ENCODE data around the gene SLAMF1. TPM values are rescaled to one million over a fixed set of nuclear protein-coding genes. Genes with fewer than 3 reads are reported as not detected.

SLAMF1 gene
- total and polyA plus RNA-seq, 4 experiments from 2014 or later = 21.4 to 62.5 (median 59.9) TPM

DNA sequence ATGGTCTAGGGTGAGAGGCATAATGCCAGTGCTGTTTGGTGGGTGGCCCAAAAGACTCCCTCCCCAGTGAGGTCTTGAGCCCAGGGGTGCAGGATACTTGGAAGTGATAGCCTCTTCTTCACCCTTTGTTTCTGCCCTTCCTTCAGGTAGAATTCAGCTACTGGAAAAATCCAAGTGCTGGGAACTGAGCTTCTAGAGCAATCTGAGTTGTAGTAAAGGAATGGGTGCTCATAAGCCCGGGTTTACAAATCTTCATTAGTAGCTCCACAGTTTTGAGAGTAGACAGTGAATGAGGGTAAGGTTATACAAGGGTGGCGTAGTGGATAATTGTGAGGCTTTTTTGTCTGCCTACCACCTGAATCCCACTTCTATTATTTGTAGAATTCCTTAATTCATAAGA is 38.3 kb downstream of the SLAMF1 start:
- CTCF ChIA-PET (ENCODE audit: partially characterized antibody) = interaction anchor here (1.0 to 12.5 kb wide), 14 partner anchors 11 to 178 kb away, joined by 3 to 359 read pairs (median 7); no protein-coding TSS in a partner anchor

GRCh38 chr1:160608057-160608456 is 38.8 kb downstream of the SLAMF1 start:
- DNase-seq = no peak
- H3K9me3 Mint-ChIP-seq = peaks cover 0 to 23% (median 9%) of the 10 kb centered on the region in 8 donors
- peaks cover 43 to 71% (median 58%) of the 10 kb centered on the region in 4 donors for H3K4me1 Mint-ChIP-seq
- H3K36me3 Mint-ChIP-seq = peaks cover 61 to 76% of the 10 kb centered on the region in 2 donors
- H3K27ac ChIP-seq (ENCODE audit: low read depth, low read length) = peak overlapping the region; percentile 30
- H3K36me3 ChIP-seq (ENCODE audit: insufficient read depth, low read length) = peaks cover 45% of the 10 kb centered on the region
- ChIA-PET CTCF (ENCODE audit: partially characterized antibody) (interaction anchor here (1.2 to 12.5 kb wide), 10 partner anchors 11 to 177 kb away, joined by 3 to 359 read pairs (median 18); no protein-coding TSS in a partner anchor), POLR2A (ENCODE audit: partially characterized antibody) (interaction anchor here (0.9 to 7.3 kb wide), 7 partner anchors 20 to 179 kb away, joined by 5 to 54 read pairs (median 18); partner anchors contain the start of gene CD84)
- intact Hi-C loops (cut with micrococcal nuclease) = loop anchor here (10.0 kb wide), 1 partner anchor 413 kb away; the partner anchor contains the start of gene CASQ1
- H3K27ac Mint-ChIP-seq = peak overlapping the region; percentile 21 to 93 (median 77)
- peaks cover 56% of the 10 kb centered on the region for H3K4me1 ChIP-seq (ENCODE audit: insufficient read depth, low read length)
- H3K9me3 ChIP-seq (ENCODE audit: control insufficient read depth in 1 of 2, low read length in 2 of 2) = no peaks in the 10 kb centered on the region
- no peaks in the 10 kb centered on the region for H3K27me3 Mint-ChIP-seq
- H3K27me3 ChIP-seq (ENCODE audit: insufficient read depth, low read length) = no peaks in the 10 kb centered on the region
- no peak overlapping the region for H3K4me3 Mint-ChIP-seq
- H3K4me3 ChIP-seq (ENCODE audit: low read length in 2 of 2) = no peak overlapping the region

More for the DNA sequence above, 38.3 kb downstream of the SLAMF1 start:
- no peaks in the 10 kb centered on the region for H3K27me3 Mint-ChIP-seq
- POLR2A ChIA-PET (ENCODE audit: partially characterized antibody) = interaction anchor here (0.9 to 7.3 kb wide), 11 partner anchors 11 to 179 kb away, joined by 4 to 54 read pairs (median 6); partner anchors contain the start of gene CD84
- intact Hi-C loops (cut with micrococcal nuclease) = loop anchor here (10.0 kb wide), 1 partner anchor 414 kb away; the partner anchor contains the start of gene CASQ1
- no peak overlapping the region for H3K4me3 ChIP-seq (ENCODE audit: low read length in 2 of 2)
- no peaks in the 10 kb centered on the region for H3K9me3 ChIP-seq (ENCODE audit: control insufficient read depth in 1 of 2, low read length in 2 of 2)
- peaks cover 0 to 18% (median 7%) of the 10 kb centered on the region in 8 donors for H3K9me3 Mint-ChIP-seq
- H3K27me3 ChIP-seq (ENCODE audit: insufficient read depth, low read length) = no peaks in the 10 kb centered on the region
- no peak overlapping the region for H3K27ac ChIP-seq (ENCODE audit: low read depth, low read length)
- peaks cover 43 to 75% (median 61%) of the 10 kb centered on the region in 4 donors for H3K4me1 Mint-ChIP-seq
- peaks cover 56% of the 10 kb centered on the region for H3K4me1 ChIP-seq (ENCODE audit: insufficient read depth, low read length)
- DNase-seq = no peak
- H3K27ac Mint-ChIP-seq = peak overlapping the region; percentile 21 to 93 (median 69)
- no peak overlapping the region for H3K4me3 Mint-ChIP-seq
- peaks cover 62 to 78% of the 10 kb centered on the region in 2 donors for H3K36me3 Mint-ChIP-seq
- peaks cover 49% of the 10 kb centered on the region for H3K36me3 ChIP-seq (ENCODE audit: insufficient read depth, low read length)

DNA sequence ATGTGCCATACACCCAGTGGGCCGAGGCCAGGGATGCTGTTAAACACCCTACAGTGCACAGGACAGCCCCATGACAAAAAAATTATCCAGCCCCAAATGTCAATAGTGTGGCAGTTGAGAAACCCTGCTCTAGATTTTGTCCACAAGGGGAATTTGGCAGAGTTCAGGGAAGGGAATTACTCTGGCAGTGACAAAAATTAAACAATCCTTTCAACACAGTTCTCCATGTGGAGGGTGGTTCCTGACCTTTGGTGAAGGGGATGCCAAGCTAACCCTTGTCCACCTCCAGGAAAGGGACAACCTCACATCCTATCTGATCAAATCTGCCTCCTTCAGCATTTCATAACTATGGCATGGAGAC is 39.2 kb downstream of the SLAMF1 start:
- Histone ChIP-seq H3K4me1 (ENCODE audit: insufficient read depth, low read length) (peaks cover 56% of the 10 kb centered on the region), H3K27ac (ENCODE audit: low read depth, low read length) (peak overlapping the region; percentile 30), H3K27me3 (ENCODE audit: insufficient read depth, low read length) (no peaks in the 10 kb centered on the region), H3K9me3 (ENCODE audit: control insufficient read depth in 1 of 2, low read length in 2 of 2) (no peaks in the 10 kb centered on the region), H3K36me3 (ENCODE audit: insufficient read depth, low read length) (peaks cover 42% of the 10 kb centered on the region), H3K4me3 (ENCODE audit: low read length in 2 of 2) (no peak overlapping the region)
- no peak for DNase-seq
- Mint-ChIP-seq H3K4me1 (peaks cover 43 to 67% (median 54%) of the 10 kb centered on the region in 4 donors), H3K9me3 (peaks cover 0 to 27% (median 13%) of the 10 kb centered on the region in 8 donors), H3K27ac (peak overlapping the region; percentile 67 to 93 (median 79)), H3K36me3 (peaks cover 61 to 75% of the 10 kb centered on the region in 2 donors), H3K27me3 (no peaks in the 10 kb centered on the region), H3K4me3 (peak overlapping the region in 1 of 8 donors; percentile 21)
- ChIA-PET CTCF (ENCODE audit: partially characterized antibody) (interaction anchor here (0.5 to 12.5 kb wide), 12 partner anchors 17 to 191 kb away, joined by 3 to 359 read pairs (median 8); no protein-coding TSS in a partner anchor), POLR2A (ENCODE audit: partially characterized antibody) (interaction anchor here (1.2 to 7.3 kb wide), 10 partner anchors 24 to 181 kb away, joined by 3 to 54 read pairs (median 8); partner anchors contain the start of genes CD84 and SLAMF6)
- intact Hi-C loops (cut with micrococcal nuclease) = loop anchor here (1.0 to 10.0 kb wide), 5 partner anchors 57 to 413 kb away; partner anchors contain the start of genes CASQ1, COPA and NCSTN

- POLR2A ChIA-PET (ENCODE audit: partially characterized antibody) = interaction anchor here (0.8 to 7.3 kb wide), 19 partner anchors 22 to 380 kb away, joined by 3 to 54 read pairs (median 6); partner anchors contain the start of genes CD84 and SLAMF6
- Mint-ChIP-seq H3K27ac (peak overlapping the region; percentile 62 to 93 (median 79)), H3K9me3 (peaks cover 0 to 30% (median 14%) of the 10 kb centered on the region in 8 donors), H3K4me1 (peaks cover 42 to 62% (median 52%) of the 10 kb centered on the region in 4 donors), H3K27me3 (no peaks in the 10 kb centered on the region), H3K4me3 (peak overlapping the region in 6 of 8 donors; percentile 3 to 68 (median 37)), H3K36me3 (peaks cover 60 to 70% of the 10 kb centered on the region in 2 donors)
- no peaks in the 10 kb centered on the region for H3K9me3 ChIP-seq (ENCODE audit: control insufficient read depth in 1 of 2, low read length in 2 of 2)
- H3K4me1 ChIP-seq (ENCODE audit: insufficient read depth, low read length) = peaks cover 56% of the 10 kb centered on the region
- peaks cover 37% of the 10 kb centered on the region for H3K36me3 ChIP-seq (ENCODE audit: insufficient read depth, low read length)
- peak overlapping the region; percentile 42 for H3K27ac ChIP-seq (ENCODE audit: low read depth, low read length)
- peak; percentile 79 to 85 (median 81) for DNase-seq
- H3K27me3 ChIP-seq (ENCODE audit: insufficient read depth, low read length) = no peaks in the 10 kb centered on the region
- intact Hi-C loops (cut with micrococcal nuclease) = loop anchor here (1.0 to 10.0 kb wide), 5 partner anchors 57 to 412 kb away; partner anchors contain the start of genes CASQ1, COPA and NCSTN
- no peak overlapping the region for H3K4me3 ChIP-seq (ENCODE audit: low read length in 2 of 2)
- CTCF ChIA-PET (ENCODE audit: partially characterized antibody) = interaction anchor here (0.5 to 12.5 kb wide), 30 partner anchors 16 to 268 kb away, joined by 3 to 359 read pairs (median 4); partner anchors contain the start of genes CD84 and SLAMF6
Measured at GRCh38 chr1:160607011-160607671, 39.7 kb downstream of the SLAMF1 start.

GRCh38 chr1:160606611-160607010 is 40.2 kb downstream of the SLAMF1 start:
- Mint-ChIP-seq H3K9me3 (peaks cover 0 to 35% (median 19%) of the 10 kb centered on the region in 8 donors), H3K4me1 (peaks cover 42 to 62% (median 52%) of the 10 kb centered on the region in 4 donors), H3K27ac (peak overlapping the region; percentile 62 to 93 (median 79)), H3K36me3 (peaks cover 66 to 67% of the 10 kb centered on the region in 2 donors), H3K4me3 (peak overlapping the region in 6 of 8 donors; percentile 3 to 68 (median 37)), H3K27me3 (no peaks in the 10 kb centered on the region)
- H3K27me3 ChIP-seq (ENCODE audit: insufficient read depth, low read length) = no peaks in the 10 kb centered on the region
- peaks cover 32% of the 10 kb centered on the region for H3K36me3 ChIP-seq (ENCODE audit: insufficient read depth, low read length)
- no peak overlapping the region for H3K4me3 ChIP-seq (ENCODE audit: low read length in 2 of 2)
- peak overlapping the region; percentile 42 for H3K27ac ChIP-seq (ENCODE audit: low read depth, low read length)
- CTCF ChIA-PET (ENCODE audit: partially characterized antibody) = interaction anchor here (0.6 to 12.5 kb wide), 31 partner anchors 16 to 267 kb away, joined by 3 to 359 read pairs (median 4); partner anchors contain the start of genes CD84 and SLAMF6
- DNase-seq = no peak
- POLR2A ChIA-PET (ENCODE audit: partially characterized antibody) = interaction anchor here (0.8 to 7.3 kb wide), 20 partner anchors 22 to 381 kb away, joined by 3 to 54 read pairs (median 6); partner anchors contain the start of genes CD84 and SLAMF6
- intact Hi-C loops (cut with micrococcal nuclease) = loop anchor here (1.0 to 10.0 kb wide), 5 partner anchors 56 to 412 kb away; partner anchors contain the start of genes CASQ1, COPA and NCSTN
- peaks cover 56% of the 10 kb centered on the region for H3K4me1 ChIP-seq (ENCODE audit: insufficient read depth, low read length)
- H3K9me3 ChIP-seq (ENCODE audit: control insufficient read depth in 1 of 2, low read length in 2 of 2) = no peaks in the 10 kb centered on the region

GRCh38 chr1:160605792-160606479 is 40.9 kb downstream of the SLAMF1 start:
- Mint-ChIP-seq H3K4me1 (peaks cover 38 to 57% (median 47%) of the 10 kb centered on the region in 4 donors), H3K36me3 (peaks cover 62 to 66% of the 10 kb centered on the region in 2 donors)

More at GRCh38 chr1:160605792-160606479, 40.9 kb downstream of the SLAMF1 start:
- Histone ChIP-seq H3K27me3 (ENCODE audit: insufficient read depth, low read length) (no peaks in the 10 kb centered on the region), H3K36me3 (ENCODE audit: insufficient read depth, low read length) (peaks cover 27% of the 10 kb centered on the region), H3K27ac (ENCODE audit: low read depth, low read length) (no peak overlapping the region), H3K4me3 (ENCODE audit: low read length in 2 of 2) (no peak overlapping the region), H3K4me1 (ENCODE audit: insufficient read depth, low read length) (peaks cover 50% of the 10 kb centered on the region), H3K9me3 (ENCODE audit: control insufficient read depth in 1 of 2, low read length in 2 of 2) (no peaks in the 10 kb centered on the region)
- intact Hi-C loops (cut with micrococcal nuclease) = loop anchor here (2.0 to 10.0 kb wide), 2 partner anchors 263 to 411 kb away; partner anchors contain the start of genes CASQ1, COPA and NCSTN
- no peaks in the 10 kb centered on the region for H3K27me3 Mint-ChIP-seq
- peak overlapping the region in 6 of 7 donors; percentile 52 to 93 (median 63) for H3K27ac Mint-ChIP-seq
- H3K9me3 Mint-ChIP-seq = peaks cover 0 to 41% (median 24%) of the 10 kb centered on the region in 8 donors
- ChIA-PET POLR2A (ENCODE audit: partially characterized antibody) (interaction anchor here (0.6 to 7.3 kb wide), 22 partner anchors 15 to 381 kb away, joined by 3 to 54 read pairs (median 6); partner anchors contain the start of genes CD84 and SLAMF6), CTCF (ENCODE audit: partially characterized antibody) (interaction anchor here (0.9 to 12.5 kb wide), 29 partner anchors 12 to 266 kb away, joined by 3 to 359 read pairs (median 5); partner anchors contain the start of gene SLAMF6)
- peak overlapping the region in 3 of 8 donors; percentile 8 to 61 (median 43) for H3K4me3 Mint-ChIP-seq
- DNase-seq = no peak
